ENCODE results near the gene NAIF1.

DNA sequence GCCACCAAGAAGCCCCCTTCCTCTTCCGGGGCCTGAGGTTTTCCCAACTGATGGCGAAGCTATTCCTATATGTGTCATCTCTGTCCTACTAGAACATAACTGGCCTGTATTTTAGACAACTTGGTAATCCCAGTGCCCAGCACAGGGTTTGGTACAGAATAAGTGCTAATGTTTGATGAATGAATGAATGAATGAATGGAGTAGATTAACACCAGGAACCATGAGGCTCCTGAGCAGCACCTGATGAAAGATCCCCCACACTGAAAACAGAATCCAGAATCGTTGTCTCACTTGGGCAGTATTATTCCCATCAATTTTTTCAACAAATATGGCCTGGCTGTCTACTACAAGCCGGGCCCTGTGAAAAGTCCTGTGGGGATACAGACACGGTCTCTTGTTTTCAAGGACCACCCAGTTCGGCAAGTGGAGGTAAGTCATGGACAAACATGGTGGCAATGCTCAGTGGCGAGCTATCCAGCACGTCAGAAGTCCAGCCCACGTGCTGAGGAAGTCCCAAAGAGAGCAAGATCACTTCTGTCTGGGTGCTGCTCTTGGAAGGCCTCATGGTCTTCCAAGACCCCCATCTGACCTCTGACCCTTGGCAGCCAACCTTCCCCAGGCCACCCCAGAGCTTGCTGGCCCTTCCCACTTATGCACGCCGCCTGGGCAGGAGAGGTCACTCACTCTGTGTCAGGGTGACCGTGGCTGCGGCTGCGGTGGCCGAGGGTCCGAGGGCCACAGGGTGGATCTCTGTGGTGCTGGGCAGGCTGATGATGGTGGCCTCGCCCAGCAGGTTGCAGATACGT lies 1.0 kb downstream of the NAIF1 start:
- no peak for TF ChIP-seq EZH2phosphoT487 (IDR thresholded peaks at IDR 0.05; ENCODE audit: borderline replicate concordance, low read depth, low read length)
- TF ChIP-seq, protein P1, sequence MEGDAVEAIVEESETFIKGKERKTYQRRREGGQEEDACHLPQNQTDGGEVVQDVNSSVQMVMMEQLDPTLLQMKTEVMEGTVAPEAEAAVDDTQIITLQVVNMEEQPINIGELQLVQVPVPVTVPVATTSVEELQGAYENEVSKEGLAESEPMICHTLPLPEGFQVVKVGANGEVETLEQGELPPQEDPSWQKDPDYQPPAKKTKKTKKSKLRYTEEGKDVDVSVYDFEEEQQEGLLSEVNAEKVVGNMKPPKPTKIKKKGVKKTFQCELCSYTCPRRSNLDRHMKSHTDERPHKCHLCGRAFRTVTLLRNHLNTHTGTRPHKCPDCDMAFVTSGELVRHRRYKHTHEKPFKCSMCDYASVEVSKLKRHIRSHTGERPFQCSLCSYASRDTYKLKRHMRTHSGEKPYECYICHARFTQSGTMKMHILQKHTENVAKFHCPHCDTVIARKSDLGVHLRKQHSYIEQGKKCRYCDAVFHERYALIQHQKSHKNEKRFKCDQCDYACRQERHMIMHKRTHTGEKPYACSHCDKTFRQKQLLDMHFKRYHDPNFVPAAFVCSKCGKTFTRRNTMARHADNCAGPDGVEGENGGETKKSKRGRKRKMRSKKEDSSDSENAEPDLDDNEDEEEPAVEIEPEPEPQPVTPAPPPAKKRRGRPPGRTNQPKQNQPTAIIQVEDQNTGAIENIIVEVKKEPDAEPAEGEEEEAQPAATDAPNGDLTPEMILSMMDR (conservative IDR thresholded peaks at IDR 0.05; ENCODE audit: low read length), result no peak
